ENCODE measurements around the gene KCNQ5. TPM values are rescaled to one million over a fixed set of nuclear protein-coding genes. Genes with fewer than 3 reads are reported as not detected.

The KCNQ5 gene
- total RNA-seq, 1 donor from 2014 or later = 2.1 TPM

DNA sequence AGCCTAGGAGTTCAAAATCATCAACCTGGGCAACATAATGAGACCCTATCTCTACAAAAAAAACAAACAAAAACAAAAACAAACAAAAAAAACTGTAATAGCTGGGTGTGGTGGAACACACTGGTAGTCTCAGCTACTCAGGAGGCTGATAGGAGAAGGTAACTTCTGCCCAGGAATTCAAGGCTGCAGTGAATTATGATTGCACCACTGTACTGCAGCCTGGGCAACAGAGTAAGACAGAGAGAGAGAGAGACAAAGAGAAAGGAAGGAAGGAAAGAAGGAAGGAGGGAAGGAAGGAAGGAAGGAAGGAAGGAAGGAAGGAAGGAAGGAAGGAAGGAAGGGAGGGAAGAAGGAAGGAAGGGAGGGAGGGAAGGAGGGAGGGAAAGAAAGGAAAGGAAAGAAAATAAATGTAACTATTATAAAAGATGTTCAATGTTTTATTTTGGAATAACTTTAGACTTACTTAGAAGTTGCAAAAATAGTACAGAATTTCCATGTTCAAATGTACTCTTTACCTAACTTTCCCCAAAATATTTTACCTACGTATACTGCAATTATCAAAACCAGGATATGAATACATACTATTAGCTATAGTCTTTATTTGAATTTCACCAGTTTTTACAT is 428.2 kb downstream of the KCNQ5 start:
- FAIRE-seq (no peak), DNase-seq (ENCODE audit: low read depth) (no peak)
- no peak overlapping the region for H3K4me3 ChIP-seq (ENCODE audit: low read depth, low read length)
- H3K27me3 ChIP-seq (ENCODE audit: control insufficient read depth, insufficient read depth, low read length) = no peaks in the 10 kb centered on the region
- no peaks in the 10 kb centered on the region for H3K36me3 ChIP-seq (ENCODE audit: control insufficient read depth, insufficient read depth, low read length)
- TF ChIP-seq, protein P1, sequence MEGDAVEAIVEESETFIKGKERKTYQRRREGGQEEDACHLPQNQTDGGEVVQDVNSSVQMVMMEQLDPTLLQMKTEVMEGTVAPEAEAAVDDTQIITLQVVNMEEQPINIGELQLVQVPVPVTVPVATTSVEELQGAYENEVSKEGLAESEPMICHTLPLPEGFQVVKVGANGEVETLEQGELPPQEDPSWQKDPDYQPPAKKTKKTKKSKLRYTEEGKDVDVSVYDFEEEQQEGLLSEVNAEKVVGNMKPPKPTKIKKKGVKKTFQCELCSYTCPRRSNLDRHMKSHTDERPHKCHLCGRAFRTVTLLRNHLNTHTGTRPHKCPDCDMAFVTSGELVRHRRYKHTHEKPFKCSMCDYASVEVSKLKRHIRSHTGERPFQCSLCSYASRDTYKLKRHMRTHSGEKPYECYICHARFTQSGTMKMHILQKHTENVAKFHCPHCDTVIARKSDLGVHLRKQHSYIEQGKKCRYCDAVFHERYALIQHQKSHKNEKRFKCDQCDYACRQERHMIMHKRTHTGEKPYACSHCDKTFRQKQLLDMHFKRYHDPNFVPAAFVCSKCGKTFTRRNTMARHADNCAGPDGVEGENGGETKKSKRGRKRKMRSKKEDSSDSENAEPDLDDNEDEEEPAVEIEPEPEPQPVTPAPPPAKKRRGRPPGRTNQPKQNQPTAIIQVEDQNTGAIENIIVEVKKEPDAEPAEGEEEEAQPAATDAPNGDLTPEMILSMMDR (IDR thresholded peaks at IDR 0.05; ENCODE audit: insufficient read depth, low read length, severe bottlenecking) = no peak

DNA sequence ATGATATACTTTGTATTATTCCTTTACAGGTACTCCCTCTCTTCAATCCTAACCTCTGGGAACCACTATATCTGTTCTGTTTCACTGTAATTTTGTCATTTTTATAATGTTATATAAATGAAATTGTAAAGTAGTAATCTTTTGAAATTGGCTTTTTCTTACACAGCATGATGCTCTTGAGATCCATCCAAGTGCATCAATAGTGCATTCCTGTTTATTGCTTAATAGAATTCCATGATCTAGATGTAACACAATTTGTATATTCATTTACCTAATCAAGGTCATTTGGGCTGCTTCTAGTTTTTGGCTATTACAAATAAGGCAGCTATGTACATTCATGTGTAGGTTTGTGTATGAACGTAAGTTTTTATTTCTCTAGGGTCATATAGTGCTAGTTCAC is 428.8 kb downstream of the KCNQ5 start:
- H3K36me3 ChIP-seq (ENCODE audit: control insufficient read depth, insufficient read depth, low read length) = no peaks in the 10 kb centered on the region
- FAIRE-seq = no peak
- TF ChIP-seq, protein P1 (IDR thresholded peaks at IDR 0.05; ENCODE audit: insufficient read depth, low read length, severe bottlenecking) = no peak
- H3K27me3 ChIP-seq (ENCODE audit: control insufficient read depth, insufficient read depth, low read length) = no peaks in the 10 kb centered on the region
- no peak overlapping the region for H3K4me3 ChIP-seq (ENCODE audit: low read depth, low read length)
- DNase-seq (ENCODE audit: low read depth) = no peak

DNA sequence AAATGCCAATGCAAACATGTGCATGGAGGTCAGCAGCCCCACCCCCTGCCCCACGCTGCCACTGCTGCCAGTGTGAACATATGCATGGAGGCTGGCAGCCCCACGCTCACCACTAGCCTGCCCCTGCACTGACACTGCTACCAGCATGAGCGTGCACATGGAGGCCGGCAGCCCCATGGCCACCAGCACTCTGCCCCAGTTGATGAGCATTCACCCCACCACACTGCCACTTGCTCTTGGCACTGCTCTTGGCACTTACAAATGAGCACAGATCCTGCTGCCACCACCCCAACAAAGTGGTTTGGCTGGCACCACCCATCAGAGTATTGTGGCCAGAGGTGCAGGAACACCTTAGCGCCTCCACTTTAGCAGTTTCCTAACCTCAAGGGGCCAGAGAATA is 429.3 kb downstream of the KCNQ5 start:
- TF ChIP-seq, protein P1 (IDR thresholded peaks at IDR 0.05; ENCODE audit: insufficient read depth, low read length, severe bottlenecking) = no peak
- Histone ChIP-seq H3K4me3 (ENCODE audit: low read depth, low read length) (no peak overlapping the region), H3K27me3 (ENCODE audit: control insufficient read depth, insufficient read depth, low read length) (no peaks in the 10 kb centered on the region), H3K36me3 (ENCODE audit: control insufficient read depth, insufficient read depth, low read length) (no peaks in the 10 kb centered on the region)
- FAIRE-seq = no peak
- DNase-seq (ENCODE audit: low read depth) = no peak

DNA sequence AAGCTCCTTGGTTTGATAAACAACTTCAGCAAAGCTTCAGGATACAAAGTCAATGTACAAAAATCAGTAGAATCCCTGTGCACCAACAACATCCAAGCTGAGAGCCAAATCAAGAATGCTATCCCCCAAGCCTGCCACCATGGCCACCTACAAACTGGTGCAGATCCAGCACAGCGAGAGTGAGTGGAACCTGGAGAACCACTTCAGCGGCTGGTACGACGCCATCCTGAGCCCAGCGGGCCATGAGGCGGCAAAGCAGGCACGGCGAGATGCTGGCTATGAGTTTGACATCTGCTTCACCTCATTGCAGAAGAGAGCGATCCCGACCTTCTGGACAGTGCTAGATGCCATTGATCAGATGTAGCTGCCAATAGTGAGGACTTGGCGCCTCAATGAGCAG is 433.1 kb downstream of the KCNQ5 start:
- no peaks in the 10 kb centered on the region for H3K27me3 ChIP-seq (ENCODE audit: control insufficient read depth, insufficient read depth, low read length)

DNA sequence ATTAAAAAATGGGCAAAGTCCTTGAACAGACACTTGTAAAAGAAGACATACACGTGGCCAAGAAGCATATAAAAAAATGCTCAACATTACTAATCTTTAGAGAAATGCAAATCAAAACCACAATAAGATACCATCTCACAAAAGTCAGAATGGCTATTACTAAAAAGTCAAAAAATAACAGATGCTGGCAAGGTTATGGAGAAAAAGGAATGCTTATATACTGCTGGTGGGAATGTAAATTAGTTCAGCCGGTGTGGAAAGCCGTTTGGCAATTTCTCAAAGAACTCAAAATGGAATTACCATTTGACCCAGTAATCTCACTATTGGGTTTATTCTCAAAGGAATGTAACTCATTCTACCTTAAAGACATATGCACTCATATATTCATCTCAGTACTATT is 436.9 kb downstream of the KCNQ5 start:
- TF ChIP-seq, protein P1 (IDR thresholded peaks at IDR 0.05; ENCODE audit: insufficient read depth, low read length, severe bottlenecking) = no peak
- H3K4me3 ChIP-seq (ENCODE audit: low read depth, low read length) = no peak overlapping the region
- H3K27me3 ChIP-seq (ENCODE audit: control insufficient read depth, insufficient read depth, low read length) = no peaks in the 10 kb centered on the region
- no peaks in the 10 kb centered on the region for H3K36me3 ChIP-seq (ENCODE audit: control insufficient read depth, insufficient read depth, low read length)
- FAIRE-seq (no peak), DNase-seq (ENCODE audit: low read depth) (no peak)

More for the DNA sequence above, 433.1 kb downstream of the KCNQ5 start:
- TF ChIP-seq, protein P1 (IDR thresholded peaks at IDR 0.05; ENCODE audit: insufficient read depth, low read length, severe bottlenecking) = no peak
- Histone ChIP-seq H3K4me3 (ENCODE audit: low read depth, low read length) (no peak overlapping the region), H3K36me3 (ENCODE audit: control insufficient read depth, insufficient read depth, low read length) (no peaks in the 10 kb centered on the region)
- DNase-seq (ENCODE audit: low read depth) (no peak), FAIRE-seq (peak; percentile 40)

DNA sequence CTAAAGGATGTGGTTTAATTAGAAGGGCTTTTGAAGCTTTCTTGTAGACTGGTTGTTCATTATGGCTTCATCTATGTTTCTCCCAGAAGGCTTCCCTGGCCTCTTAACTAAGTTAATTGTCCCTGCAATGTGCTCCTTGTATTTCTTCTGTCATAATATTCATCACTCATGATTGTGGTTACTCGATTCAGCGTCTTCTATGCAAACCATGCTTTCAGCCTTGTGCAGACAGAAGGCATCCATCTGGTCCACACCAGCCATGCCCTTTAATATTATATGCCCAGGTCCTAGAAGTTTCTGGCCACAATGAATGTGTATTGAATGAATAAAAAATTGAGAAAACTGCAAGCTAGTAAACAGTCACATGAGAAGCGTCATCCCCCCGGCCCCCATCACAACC is 440.3 kb downstream of the KCNQ5 start:
- Histone ChIP-seq H3K36me3 (ENCODE audit: control insufficient read depth, insufficient read depth, low read length) (no peaks in the 10 kb centered on the region), H3K27me3 (ENCODE audit: control insufficient read depth, insufficient read depth, low read length) (no peaks in the 10 kb centered on the region), H3K4me3 (ENCODE audit: low read depth, low read length) (no peak overlapping the region)
- TF ChIP-seq, protein P1 (IDR thresholded peaks at IDR 0.05; ENCODE audit: insufficient read depth, low read length, severe bottlenecking) = no peak
- no peak for DNase-seq (ENCODE audit: low read depth)
- FAIRE-seq = no peak

Measured in bronchial epithelial cell (primary cell).